Activated naive CD8-positive, alpha-beta T cell (primary cell): ENCODE results near the gene ZEB2.

Experiments
- H3K27ac Mint-ChIP-seq: one replicate; pipeline ENCODE4 v1.8.0; 2021; ENCODE audit warnings: mixed read lengths
- H3K27me3 Mint-ChIP-seq: one replicate; pipeline ENCODE4 v1.8.0; 2021; ENCODE audit warnings: mixed read lengths
- H3K36me3 Mint-ChIP-seq: one replicate; pipeline ENCODE4 v1.8.0; 2021; ENCODE audit warnings: mixed read lengths
- H3K4me1 Mint-ChIP-seq: one replicate; pipeline ENCODE4 v1.8.0; 2021; ENCODE audit warnings: low read depth, mixed read lengths
- H3K4me3 Mint-ChIP-seq: one replicate; pipeline ENCODE4 v1.8.0; 2021; ENCODE audit warnings: mild to moderate bottlenecking, mixed read lengths
- H3K9me3 Mint-ChIP-seq: one replicate; pipeline ENCODE4 v1.8.0; 2021; ENCODE audit warnings: low read depth, mixed read lengths

ZEB2 gene

DNA sequence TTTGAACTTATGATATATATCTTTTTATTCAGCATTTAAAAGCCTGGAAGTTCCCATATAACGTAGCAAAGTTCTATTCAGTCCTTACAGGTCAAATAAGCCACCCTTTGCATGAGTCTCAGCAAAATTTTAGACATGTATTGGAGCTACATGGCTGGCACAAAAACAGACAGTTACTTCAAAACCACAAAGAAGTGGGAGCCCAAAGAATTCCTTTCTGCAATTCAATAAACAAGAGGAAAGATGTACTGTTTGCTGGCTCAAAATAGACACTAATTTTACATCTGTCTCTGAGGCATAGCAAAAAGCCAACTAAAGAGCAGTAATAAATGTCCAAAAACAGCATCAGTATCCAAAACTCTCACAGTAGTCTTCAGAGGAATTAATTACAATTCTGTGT is 87.0 kb downstream of the ZEB2 start:
- Mint-ChIP-seq H3K27me3 (no peaks in the 10 kb centered on the region), H3K4me1 (no peaks in the 10 kb centered on the region), H3K27ac (no peak overlapping the region), H3K9me3 (no peaks in the 10 kb centered on the region), H3K36me3 (peaks cover 3% of the 10 kb centered on the region), H3K4me3 (no peak overlapping the region)

DNA sequence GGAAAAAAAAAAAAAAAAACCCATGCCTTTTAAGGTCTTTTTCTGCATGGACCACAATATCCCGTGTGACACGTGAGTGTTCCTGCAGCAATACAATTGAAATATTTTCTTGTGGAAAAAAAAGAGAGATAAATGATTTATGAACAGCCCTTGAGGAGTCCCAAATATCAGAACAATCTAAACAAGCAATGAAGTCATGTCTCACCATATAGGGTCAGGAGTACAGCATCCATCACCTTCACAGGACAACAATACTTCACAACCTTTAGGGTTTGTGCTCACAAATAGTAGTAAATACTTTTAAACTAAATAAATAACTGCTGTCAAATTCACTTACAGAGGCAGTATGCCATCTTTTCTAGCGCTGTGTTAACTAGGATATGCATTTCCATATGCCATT is 87.9 kb downstream of the ZEB2 start:
- Mint-ChIP-seq H3K36me3 (peaks cover 3% of the 10 kb centered on the region), H3K4me3 (no peak overlapping the region), H3K27ac (no peak overlapping the region), H3K9me3 (no peaks in the 10 kb centered on the region), H3K27me3 (no peaks in the 10 kb centered on the region), H3K4me1 (no peaks in the 10 kb centered on the region)

DNA sequence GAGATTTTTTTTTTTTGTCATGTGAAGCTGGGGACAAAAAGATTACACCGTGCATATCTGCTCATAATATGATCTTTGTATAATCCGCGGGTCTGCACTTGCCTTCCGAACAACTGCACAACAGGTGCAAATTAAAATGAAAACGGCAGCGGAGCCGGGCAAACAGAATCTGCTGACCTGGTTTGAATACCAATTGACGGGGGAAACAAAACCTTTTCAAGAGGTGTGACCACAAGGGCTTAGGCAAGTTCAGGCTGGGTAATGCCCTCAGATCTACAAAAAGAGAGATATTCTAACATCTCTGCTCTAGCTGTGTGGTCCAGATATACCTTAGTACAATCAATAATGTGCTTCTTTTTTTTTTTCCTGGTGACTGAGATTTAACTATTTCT is 88.5 kb downstream of the ZEB2 start:
- Mint-ChIP-seq H3K4me3 (no peak overlapping the region), H3K36me3 (peaks cover 3% of the 10 kb centered on the region), H3K4me1 (peaks cover 1% of the 10 kb centered on the region), H3K27ac (no peak overlapping the region), H3K9me3 (no peaks in the 10 kb centered on the region), H3K27me3 (no peaks in the 10 kb centered on the region)

DNA sequence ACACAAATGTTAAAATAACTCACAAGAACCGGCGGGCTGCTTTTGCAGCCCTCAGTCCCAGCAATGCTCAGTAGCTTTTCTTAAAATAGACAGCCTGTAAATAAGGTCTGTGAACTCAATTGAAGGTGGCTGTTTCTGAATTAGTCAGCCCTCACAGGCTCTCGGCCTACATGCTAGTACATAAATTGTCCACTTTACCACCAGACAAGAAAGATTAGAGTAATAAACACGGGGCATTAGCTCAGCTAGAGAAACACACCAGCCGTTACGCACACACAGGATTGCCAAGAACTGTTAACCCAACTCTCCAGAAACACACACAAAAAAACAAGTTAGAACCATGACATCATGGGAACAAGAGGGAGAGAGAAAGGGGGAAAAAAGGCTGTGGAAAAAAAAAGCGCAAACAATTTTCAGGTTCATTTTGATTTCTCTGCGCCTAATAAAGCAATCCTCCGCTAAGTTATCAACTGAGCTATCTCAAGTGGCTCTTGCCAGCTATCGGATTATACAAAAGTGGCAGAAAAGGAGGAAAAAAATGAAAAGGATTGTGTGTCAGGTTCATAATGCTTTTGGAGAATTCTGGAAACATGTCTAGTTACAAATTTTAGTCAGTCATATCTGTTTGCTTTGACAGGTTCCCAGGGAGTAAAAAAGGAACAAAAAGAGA is 89.1 kb downstream of the ZEB2 start:
- Mint-ChIP-seq H3K36me3 (peaks cover 3% of the 10 kb centered on the region), H3K27ac (no peak overlapping the region)

DNA sequence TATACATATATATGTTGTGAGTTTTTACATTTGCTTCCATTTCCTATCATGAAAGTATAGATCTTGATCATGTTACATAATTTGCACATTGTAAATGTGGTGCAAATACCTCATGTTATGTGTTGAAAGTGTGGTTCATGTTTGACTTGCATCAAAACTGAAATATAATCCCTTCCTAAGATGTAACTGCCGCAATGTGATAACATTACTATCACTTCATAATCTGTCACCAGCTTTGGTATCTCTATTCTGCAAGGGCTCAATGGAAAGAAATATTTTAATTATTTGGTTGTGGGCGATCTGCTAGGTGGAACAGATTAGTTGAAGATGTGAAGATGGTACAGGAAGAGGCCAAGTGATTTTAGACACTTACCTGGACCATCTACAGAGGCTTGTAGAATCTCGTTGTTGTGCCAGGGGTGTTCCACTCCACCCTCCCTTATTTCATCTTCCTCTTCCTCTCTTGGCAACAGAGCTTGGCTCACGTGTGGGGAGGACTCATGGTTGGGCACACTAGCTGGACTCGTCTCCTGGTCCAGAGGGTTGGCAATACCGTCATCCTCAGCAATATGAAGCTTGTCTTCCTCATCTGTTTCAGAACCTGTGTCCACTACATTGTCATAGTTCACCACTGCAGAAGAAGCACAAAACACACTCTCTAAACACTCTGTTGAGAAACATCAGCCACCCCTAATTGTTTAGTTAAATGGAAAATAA is 90.4 kb downstream of the ZEB2 start:
- no peak overlapping the region for H3K27ac Mint-ChIP-seq
- no peak overlapping the region for H3K4me3 Mint-ChIP-seq
- H3K36me3 Mint-ChIP-seq: no peaks in the 10 kb centered on the region
- no peaks in the 10 kb centered on the region for H3K9me3 Mint-ChIP-seq
- H3K4me1 Mint-ChIP-seq: peaks cover 8% of the 10 kb centered on the region
- no peaks in the 10 kb centered on the region for H3K27me3 Mint-ChIP-seq

More for the DNA sequence above, 89.1 kb downstream of the ZEB2 start:
- Mint-ChIP-seq H3K4me1 (peaks cover 4% of the 10 kb centered on the region), H3K4me3 (no peak overlapping the region), H3K27me3 (no peaks in the 10 kb centered on the region), H3K9me3 (no peaks in the 10 kb centered on the region)

DNA sequence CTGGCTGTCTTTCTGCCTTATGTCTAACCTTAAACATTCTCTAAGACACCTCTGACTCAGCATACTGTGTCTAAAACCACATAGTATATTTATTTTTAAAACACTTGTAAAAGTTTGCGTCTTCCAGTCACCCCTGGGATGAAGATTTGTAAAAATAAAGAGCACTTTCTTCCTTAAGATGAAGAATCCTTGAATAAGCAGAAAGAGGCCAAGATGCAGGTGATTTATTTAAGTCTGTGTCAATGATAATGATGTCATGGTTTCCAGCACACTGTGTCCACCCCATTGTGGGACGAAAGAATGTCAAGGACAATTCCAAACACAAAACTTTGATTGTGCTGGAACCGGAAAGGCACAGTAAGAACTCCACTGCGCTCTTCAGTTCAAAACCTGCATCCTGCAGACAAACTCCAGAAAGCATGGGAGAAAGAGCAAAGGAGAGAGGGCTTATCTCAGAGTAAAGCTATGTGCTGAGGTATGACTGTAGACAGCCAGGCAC is 92.9 kb downstream of the ZEB2 start:
- no peaks in the 10 kb centered on the region for H3K36me3 Mint-ChIP-seq
- H3K9me3 Mint-ChIP-seq: no peaks in the 10 kb centered on the region
- H3K4me3 Mint-ChIP-seq: no peak overlapping the region
- peaks cover 11% of the 10 kb centered on the region for H3K4me1 Mint-ChIP-seq
- no peak overlapping the region for H3K27ac Mint-ChIP-seq
- no peaks in the 10 kb centered on the region for H3K27me3 Mint-ChIP-seq

DNA sequence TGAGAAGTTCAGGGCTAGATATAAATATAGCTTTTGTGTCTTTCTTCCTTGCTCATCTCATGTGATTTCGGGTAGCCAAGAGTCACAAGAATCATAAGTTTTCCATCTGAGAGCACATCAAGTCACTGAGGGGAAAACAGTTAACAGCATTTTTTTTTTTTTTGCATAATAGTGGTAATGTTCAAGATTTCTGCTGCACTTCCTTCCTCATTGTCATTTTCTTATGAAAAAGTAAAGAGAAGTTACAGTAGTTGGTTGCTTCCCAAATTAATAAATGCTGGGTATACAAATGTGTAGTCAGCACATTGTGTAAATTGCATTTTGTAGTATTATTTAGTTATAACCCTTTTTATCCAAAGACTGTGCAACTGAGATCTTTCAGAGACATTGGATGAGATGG is 93.6 kb downstream of the ZEB2 start:
- H3K4me3 Mint-ChIP-seq: no peak overlapping the region
- no peak overlapping the region for H3K27ac Mint-ChIP-seq
- no peaks in the 10 kb centered on the region for H3K36me3 Mint-ChIP-seq
- H3K9me3 Mint-ChIP-seq: no peaks in the 10 kb centered on the region
- peaks cover 11% of the 10 kb centered on the region for H3K4me1 Mint-ChIP-seq
- H3K27me3 Mint-ChIP-seq: no peaks in the 10 kb centered on the region

DNA sequence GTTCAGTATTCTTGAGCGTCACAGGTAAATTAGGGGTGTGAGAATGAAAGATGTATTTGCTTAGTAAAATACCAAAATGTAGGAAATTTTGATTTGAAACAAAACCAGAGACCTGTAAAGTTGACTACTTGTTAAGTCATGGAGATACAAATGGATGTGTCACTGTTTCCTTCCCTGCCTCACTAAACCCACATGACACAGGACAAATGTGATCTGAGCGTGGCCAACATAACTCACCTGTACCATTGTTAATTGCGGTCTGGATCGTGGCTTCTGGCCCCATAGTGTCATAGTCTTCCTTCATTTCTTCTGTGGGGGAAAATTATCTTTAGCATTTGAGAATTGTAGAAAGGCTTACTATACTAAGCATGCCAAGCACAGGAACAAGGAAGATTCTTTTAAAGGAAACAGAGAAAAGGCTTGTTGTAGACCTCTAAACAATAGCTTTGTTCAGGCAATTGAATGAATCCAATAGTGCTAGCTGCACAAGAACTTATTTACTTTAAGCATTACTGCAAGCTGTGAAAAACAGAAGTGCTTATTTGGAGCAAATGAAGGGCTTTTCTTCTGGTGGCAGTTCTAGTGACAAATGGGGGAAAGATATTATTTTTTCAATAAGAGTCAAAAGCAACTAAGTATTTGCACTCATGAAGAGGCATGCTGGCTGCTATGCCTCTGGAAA is 95.2 kb downstream of the ZEB2 start:
- H3K36me3 Mint-ChIP-seq: no peaks in the 10 kb centered on the region
- H3K4me3 Mint-ChIP-seq: no peak overlapping the region
- no peak overlapping the region for H3K27ac Mint-ChIP-seq
- H3K27me3 Mint-ChIP-seq: no peaks in the 10 kb centered on the region
- H3K4me1 Mint-ChIP-seq: peaks cover 11% of the 10 kb centered on the region
- no peaks in the 10 kb centered on the region for H3K9me3 Mint-ChIP-seq

DNA sequence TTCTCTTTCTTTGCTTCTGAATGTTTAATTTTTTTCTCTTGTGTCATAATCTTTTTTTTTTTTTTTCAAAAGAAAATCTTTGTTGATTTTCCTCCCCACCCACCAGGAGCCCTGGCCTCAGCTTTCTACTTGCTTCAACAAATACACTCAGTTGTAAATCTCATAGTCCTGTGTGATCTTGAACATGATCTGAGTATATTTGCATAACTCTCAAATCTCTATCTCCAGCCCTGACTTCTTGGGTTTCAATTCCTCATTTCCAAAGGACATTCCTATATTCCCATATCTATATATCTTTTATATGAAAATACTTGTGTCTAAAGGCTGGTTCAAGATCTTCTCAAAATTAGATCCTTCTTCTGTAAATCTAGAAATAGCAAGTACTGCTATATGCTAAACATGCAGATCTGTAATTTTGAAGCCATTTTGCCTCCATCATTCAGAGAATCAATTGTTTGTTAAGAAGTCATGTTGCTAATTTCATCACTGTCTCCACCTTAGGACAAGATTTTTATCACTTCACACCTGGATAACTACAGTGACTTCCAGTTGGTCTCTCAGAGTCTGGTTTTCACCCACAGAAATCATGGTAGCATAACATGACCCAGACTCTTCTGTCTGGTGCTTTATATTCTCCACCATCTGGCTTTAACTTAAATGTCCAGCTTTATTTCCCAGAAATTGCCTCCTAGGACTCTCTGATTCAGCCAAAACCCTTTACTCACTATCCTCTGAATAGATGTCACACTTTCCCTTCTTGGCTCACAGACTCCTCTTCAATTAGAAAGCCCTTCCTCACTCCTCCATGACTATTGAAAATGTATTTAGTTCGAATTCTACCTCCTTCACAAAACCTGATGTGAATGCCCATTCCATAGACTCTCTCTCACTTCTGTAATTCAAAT is 98.1 kb downstream of the ZEB2 start:
- Mint-ChIP-seq H3K4me1 (peaks cover 11% of the 10 kb centered on the region), H3K9me3 (peaks cover 5% of the 10 kb centered on the region), H3K4me3 (no peak overlapping the region), H3K36me3 (no peaks in the 10 kb centered on the region), H3K27ac (no peak overlapping the region), H3K27me3 (no peaks in the 10 kb centered on the region)

DNA sequence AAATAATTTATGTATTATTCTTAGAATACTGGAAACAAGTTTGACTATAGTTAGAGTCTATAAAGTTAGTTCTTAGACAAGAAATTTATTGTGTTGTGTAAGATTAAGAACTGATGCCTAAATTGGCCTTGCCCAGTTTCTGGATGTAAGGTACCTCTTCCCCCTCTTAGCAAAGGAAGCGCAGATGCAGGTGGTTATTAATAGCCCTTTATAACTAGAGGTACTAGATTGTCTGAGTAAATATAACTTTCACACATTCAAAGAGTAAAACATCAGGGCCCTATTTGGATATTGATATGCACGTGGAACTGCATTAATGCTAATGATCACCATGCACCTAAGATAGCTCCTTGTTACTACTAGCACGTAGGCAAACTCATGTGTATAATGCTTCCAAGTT is 100.7 kb downstream of the ZEB2 start:
- Mint-ChIP-seq H3K4me1 (peaks cover 5% of the 10 kb centered on the region), H3K36me3 (peaks cover 2% of the 10 kb centered on the region), H3K27ac (no peak overlapping the region)

DNA sequence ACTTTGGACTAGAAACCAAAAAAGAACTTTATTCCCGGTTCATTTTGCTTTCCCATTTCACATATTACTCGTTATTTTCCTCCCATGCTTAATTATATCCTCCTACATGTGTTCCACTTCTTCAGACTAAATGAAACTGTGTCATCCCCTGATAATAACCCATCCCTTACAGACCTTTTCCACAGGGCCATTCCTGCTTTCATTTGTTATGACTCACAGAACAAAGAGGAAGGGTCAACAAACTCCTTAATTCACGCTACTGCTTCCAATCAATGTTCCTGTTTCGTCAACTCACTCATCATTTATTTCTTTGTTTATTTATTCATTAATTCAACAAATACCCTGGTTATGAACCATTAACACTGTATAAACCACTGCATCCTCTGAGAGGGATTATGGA is 104.5 kb downstream of the ZEB2 start:
- peaks cover 6% of the 10 kb centered on the region for H3K4me1 Mint-ChIP-seq
- H3K4me3 Mint-ChIP-seq: no peak overlapping the region

More for the DNA sequence above, 100.7 kb downstream of the ZEB2 start:
- Mint-ChIP-seq H3K4me3 (no peak overlapping the region), H3K9me3 (peaks cover 5% of the 10 kb centered on the region), H3K27me3 (no peaks in the 10 kb centered on the region)

DNA sequence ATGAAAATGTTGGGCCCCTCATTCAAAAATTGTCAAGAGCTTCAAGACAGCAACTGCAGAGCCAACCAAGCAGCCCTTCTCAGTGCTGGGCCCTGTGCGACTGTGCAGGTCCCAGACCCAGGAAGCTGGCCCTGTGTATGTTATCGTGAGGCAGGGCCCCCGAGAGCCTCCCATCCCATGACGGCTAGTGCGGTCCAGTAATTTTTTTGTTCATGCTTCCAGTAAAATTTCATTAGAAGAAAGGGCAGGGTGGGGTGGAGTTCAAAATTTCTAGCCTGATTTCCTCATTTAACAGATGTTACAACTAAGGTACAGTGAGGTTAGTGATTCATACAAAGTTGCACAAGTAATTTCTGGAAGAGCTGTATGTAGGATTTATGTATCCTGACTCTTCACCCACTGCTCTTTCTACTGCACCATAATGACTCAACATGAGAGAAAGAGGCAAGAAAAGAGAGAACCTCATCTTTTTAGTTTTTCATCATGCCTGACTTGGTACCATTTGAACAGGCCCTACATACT is 105.5 kb downstream of the ZEB2 start:
- Mint-ChIP-seq H3K27me3 (no peaks in the 10 kb centered on the region), H3K27ac (no peak overlapping the region), H3K4me1 (peaks cover 6% of the 10 kb centered on the region), H3K9me3 (peaks cover 5% of the 10 kb centered on the region), H3K4me3 (no peak overlapping the region), H3K36me3 (peaks cover 2% of the 10 kb centered on the region)

More for the DNA sequence above, 104.5 kb downstream of the ZEB2 start:
- H3K27me3 Mint-ChIP-seq: no peaks in the 10 kb centered on the region
- H3K9me3 Mint-ChIP-seq: peaks cover 5% of the 10 kb centered on the region
- peaks cover 2% of the 10 kb centered on the region for H3K36me3 Mint-ChIP-seq
- no peak overlapping the region for H3K27ac Mint-ChIP-seq

DNA sequence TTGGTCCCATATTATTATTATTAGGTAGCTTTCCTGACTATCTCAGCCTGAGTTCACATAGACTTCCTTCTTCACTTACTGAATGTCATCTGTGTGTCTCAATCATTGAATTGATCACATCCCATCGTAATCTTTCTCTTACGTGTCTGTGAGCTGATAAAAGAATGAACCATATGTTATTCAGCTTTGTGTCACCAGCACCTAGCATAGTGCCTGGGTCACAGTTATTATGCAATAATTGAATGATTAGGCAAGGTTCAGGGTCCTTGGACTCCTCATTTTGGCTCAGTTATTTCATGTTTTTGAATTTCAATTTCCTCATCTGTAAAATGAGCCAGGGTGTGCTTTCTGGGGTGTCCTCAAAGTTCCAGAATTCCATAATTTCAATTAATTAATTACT is 107.2 kb downstream of the ZEB2 start:
- Mint-ChIP-seq H3K9me3 (peaks cover 5% of the 10 kb centered on the region), H3K27ac (no peak overlapping the region), H3K36me3 (peaks cover 2% of the 10 kb centered on the region), H3K4me3 (no peak overlapping the region), H3K27me3 (no peaks in the 10 kb centered on the region), H3K4me1 (peaks cover 6% of the 10 kb centered on the region)

DNA sequence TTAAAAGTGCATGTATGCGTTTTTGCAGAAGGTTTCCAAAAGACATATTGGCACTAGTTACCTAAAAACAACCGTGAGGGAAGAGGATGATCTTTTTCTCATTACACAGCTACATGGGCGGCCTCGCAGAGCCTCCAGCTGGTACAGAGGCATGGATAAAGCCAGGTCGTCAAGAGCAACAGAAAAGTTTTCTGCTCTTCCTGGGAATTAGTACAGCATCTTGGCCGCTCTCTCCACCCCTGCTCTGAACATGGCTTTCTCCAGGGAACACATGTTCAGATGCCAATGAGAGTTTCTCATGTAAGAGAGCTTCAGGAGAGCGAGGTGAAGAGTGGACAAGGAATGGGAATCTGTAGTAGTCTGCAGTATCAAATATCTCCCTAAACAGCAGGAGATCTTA is 108.4 kb downstream of the ZEB2 start:
- H3K9me3 Mint-ChIP-seq: no peaks in the 10 kb centered on the region
- H3K4me1 Mint-ChIP-seq: peaks cover 6% of the 10 kb centered on the region
- no peak overlapping the region for H3K27ac Mint-ChIP-seq
- peaks cover 2% of the 10 kb centered on the region for H3K36me3 Mint-ChIP-seq
- H3K4me3 Mint-ChIP-seq: no peak overlapping the region
- H3K27me3 Mint-ChIP-seq: no peaks in the 10 kb centered on the region
